ENCODE results near the gene CBFA2T3. TPM values are rescaled to one million over a fixed set of nuclear protein-coding genes. Genes with fewer than 3 reads are reported as not detected.
A peak's percentile ranks its signal among the peaks of the same experiment; 100 is the strongest.

The CBFA2T3 gene
- total RNA-seq, 1 experiment from 2014 or later, result not detected

- DNase-seq (ENCODE audit: low spot score), result no peak
Observed at GRCh38 chr16:88976366-88977017, 515 bp downstream of the CBFA2T3 start.

DNA sequence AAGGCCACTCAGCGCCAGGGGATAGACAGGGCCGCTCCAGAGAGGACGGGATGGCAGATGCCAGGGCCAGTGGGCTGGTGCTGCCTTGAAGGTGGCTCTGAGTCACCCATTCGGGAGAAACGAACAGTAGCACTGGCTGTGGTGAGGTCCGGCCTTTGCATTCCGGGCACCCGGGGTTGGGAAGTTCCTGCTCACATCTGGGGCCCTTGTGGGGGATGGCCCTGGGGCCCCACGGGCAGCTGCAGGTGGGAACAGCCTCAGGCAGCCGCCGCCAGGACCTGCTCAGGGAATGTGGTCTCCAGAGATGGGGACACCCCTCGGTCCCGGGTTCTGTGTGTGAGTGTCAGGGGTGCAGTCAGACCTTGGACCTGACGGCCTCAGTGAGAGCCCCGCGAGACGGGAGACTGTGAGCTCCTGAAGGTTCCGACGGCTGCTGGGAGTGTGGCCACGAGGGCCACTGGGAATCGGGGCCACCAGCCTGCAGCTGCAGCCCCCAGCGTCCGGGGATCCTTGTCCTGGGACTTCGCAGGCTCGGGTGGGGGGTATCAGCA lies 1.4 kb downstream of the CBFA2T3 start:
- DNase-seq (ENCODE audit: low spot score), result peak; percentile 12

GRCh38 chr16:88974916-88975215 lies 2.1 kb downstream of the CBFA2T3 start:
- DNase-seq (ENCODE audit: low spot score), result no peak

- DNase-seq (ENCODE audit: low spot score), result no peak
Observed at GRCh38 chr16:88974080-88974915, 2.7 kb downstream of the CBFA2T3 start.

- DNase-seq (ENCODE audit: low spot score), result no peak
Observed at GRCh38 chr16:88973415-88974050, 3.5 kb downstream of the CBFA2T3 start.

- no peak for DNase-seq (ENCODE audit: low spot score)
Observed at GRCh38 chr16:88973007-88973410, 4.0 kb downstream of the CBFA2T3 start.

DNA sequence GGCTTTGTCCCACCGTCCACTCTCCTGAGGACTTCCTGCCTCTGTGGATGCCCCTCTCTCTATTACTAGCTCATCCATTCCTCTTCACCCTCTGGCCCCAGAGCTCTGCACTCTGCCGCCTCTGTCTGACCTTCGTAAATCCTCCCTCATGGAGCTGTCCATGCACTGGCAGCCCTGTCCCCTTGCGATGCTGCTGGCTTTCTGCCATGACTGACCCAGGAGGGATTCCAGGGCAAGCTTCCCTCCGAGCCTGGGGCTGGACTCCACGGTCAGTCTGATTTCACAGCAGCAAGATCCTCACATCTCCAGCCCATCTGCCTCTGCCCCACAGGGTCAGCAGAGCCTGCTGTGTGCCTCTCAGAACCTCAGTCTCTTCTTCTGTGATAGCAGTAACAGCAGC lies 4.7 kb downstream of the CBFA2T3 start:
- DNase-seq (ENCODE audit: low spot score), result no peak

DNA sequence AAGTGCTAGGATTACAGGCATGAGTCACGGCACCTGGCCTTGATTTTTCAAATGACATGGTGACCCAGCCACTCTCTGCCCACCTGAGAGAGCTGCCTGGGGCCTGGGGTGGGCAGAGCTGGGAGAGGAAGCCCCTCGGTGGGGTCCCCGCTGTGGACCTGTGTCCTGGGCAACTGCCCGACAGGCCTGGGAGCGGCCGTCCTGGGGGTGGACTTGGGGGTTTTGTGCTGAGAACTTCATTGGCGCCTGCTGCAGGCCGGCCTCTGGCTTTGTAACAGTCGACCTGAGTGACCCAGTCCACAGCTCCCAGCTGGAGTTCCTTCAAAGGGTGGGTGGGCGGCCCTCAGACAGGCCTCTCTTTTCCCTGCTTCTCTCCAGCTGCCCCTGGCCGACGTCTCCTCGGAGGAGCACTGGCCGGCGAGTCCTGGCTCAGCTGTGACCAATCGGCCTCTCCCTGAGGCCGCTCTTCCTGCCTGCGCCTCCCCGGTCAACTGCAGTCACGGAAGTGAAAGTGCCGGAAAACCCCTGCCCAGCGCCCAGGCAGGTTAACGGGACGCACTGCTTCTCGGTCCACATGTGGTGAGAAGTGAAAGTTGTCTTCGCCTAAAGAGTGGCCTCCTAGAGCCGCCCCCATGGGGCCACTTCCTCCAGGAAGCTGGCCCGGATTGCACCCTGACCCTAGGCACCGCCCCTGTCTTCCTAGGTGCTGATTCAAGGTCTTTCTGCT lies 5.5 kb downstream of the CBFA2T3 start:
- DNase-seq (ENCODE audit: low spot score), result no peak

GRCh38 chr16:88970539-88971065 lies 6.4 kb downstream of the CBFA2T3 start:
- no peak for DNase-seq (ENCODE audit: low spot score)

GRCh38 chr16:88970050-88970449 lies 7.0 kb downstream of the CBFA2T3 start:
- DNase-seq (ENCODE audit: low spot score), result no peak

GRCh38 chr16:88969361-88969831 lies 7.6 kb downstream of the CBFA2T3 start:
- no peak for DNase-seq (ENCODE audit: low spot score)

- DNase-seq (ENCODE audit: low spot score), result no peak
Observed at GRCh38 chr16:88968589-88969280, 8.3 kb downstream of the CBFA2T3 start.

DNA sequence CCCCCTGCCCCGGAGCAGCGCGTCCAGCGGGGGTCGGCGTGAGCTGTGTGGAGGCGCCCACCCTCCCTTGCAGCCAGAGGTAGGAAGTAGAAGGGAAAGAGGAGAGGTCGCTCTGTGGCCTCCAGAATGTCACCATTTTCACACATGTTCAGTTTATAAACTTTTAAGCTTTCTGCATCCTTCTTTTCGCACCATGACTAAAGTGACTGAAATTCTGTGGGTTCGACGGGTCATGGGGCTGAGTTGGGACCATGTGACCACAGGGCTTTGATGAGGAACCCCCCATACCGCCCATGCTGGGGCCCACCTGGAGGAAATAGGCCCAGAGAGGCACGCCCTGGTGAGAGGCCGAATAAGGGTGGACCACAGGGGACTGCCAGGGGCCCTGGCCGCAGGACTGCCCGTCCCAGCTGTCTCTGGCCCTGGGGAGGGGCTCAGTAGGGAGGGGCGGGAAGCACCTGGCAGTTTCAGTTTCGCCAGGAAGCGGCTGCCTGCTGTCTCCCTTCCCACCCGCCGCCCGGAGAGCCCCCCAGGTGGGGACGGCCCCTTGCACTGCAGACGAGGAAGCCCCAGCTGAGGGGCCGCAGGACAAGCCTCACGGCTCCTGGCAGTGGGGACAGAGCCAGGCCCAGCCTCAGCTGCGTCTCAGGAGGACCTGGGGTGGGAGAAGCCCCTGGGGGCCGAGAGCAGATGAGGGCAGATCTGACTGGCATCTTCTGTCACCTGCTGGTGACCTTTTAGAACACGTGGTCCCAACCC lies 9.0 kb downstream of the CBFA2T3 start:
- no peak for DNase-seq (ENCODE audit: low spot score)

GRCh38 chr16:88966986-88967829 lies 9.8 kb downstream of the CBFA2T3 start:
- no peak for DNase-seq (ENCODE audit: low spot score)

- DNase-seq (ENCODE audit: low spot score), result no peak
Observed at GRCh38 chr16:88965826-88966480, 11.1 kb downstream of the CBFA2T3 start.

GRCh38 chr16:88965411-88965810 lies 11.6 kb downstream of the CBFA2T3 start:
- DNase-seq (ENCODE audit: low spot score), result no peak

DNA sequence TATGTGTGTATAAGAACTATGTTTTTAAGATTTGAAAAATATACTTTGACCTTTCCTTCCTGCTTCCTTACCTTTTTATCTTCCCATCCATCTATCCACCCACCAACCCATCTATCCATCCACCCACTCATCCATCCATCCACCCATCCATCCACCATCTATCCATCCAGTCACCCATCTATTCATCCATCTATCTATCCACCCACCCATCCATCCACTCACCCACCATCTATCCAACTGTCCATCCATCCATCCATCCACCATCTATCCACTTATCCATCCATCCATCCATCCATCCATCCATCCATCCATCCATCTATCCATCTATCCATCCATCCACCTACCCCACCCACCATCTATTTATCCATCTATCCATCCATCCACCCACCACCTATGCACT lies 12.4 kb downstream of the CBFA2T3 start:
- no peak for DNase-seq (ENCODE audit: low spot score)

GRCh38 chr16:88963583-88963982 lies 13.4 kb downstream of the CBFA2T3 start:
- peak; percentile 41 for DNase-seq (ENCODE audit: low spot score)
